NCI-H128 (cell line): ENCODE results near the gene AMOTL1.
"Not testable (repeated sequence)": the region's sequence is repeated elsewhere in the genome, so short reads cannot be mapped to it uniquely, and the experiment has no call there.

Source experiments
- DNase-seq: peaks from one replicate; lab custom pipeline; 2025; ENCODE audit not compliant: unreplicated experiment; lab: John Stamatoyannopoulos, UW

AMOTL1 gene

GRCh38 chr11:94849839-94850238 lies 81.7 kb downstream of the AMOTL1 start:
- no peak for DNase-seq

DNA sequence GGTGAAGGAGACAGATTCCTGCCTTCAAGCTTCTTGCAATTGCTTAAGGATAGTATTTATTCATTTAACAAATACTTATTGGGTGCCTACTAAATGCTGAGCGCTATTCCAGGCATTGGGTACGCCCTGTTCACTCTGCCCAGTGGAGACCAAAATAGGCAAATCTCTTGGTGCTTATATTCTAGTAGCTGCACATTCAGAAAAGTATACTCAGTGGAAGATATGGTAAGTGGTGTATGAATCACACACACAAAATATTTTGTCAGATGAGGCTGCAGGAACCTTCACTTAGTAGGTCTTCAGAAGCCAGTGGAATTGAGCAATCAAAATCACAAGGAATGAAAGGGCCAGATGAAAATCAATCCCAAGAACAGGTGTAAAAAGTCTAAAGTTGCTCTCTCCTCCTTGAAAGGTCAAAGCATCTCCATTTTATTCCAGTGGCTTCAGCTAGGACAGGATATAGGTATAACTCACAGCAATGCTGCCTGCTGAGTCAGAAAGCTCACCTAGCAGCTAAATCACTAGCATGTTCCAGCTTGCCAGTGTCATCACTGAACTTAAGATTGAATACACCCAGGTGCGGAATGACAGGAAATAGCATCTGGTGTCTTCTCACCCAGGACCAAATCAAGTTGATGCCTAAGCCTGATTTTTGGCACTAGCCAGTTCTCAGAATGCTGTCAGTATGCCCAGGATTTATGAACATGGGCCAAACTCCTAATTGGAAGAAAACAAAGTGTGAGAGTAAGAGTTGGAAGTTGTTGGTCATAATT lies 83.9 kb downstream of the AMOTL1 start:
- no peak for DNase-seq

- not testable (repeated sequence) for DNase-seq
Observed at GRCh38 chr11:94853288-94853687, 85.1 kb downstream of the AMOTL1 start.

GRCh38 chr11:94853836-94854235 lies 85.7 kb downstream of the AMOTL1 start:
- no peak for DNase-seq

DNA sequence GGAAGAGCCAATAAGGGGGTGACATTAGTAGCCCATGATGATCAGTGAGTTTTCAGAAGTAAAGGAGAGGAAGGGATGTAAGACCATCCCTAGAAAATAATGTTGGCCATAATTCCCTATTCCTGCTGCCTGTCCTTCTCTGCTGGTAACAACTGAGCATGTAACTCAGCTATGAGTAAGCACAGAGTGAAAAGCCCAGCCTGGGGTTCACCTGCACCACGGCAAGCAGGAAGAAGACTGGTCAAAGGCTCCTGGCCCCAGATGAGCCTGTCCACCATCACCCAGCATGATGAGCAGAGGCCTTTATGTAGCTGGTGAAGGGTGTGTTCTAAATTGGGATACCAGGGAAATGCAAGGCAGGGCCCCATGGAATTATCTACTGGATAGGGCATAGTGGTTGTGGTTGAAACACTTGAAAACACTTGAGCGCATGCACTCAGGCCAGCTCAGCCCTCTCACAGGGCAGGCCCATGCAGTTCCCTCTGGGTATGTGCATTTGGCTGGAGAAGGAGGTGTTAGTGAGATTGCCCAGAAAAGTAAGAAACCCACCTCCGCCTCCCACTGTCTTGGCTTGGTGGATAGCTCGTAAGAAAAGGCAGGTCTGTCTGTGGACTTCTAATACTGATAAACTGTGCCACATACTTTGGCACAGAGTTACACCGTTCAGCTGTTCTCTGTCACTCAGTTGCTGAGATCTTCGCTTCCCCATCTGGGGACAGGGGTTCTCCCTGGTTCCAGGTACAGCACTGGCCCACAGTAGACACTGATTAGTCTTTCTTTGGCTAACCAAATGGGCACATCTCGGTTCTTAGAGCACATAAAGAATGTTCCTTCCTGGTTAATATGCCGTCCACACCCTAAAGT lies 86.8 kb downstream of the AMOTL1 start:
- DNase-seq, result no peak

DNA sequence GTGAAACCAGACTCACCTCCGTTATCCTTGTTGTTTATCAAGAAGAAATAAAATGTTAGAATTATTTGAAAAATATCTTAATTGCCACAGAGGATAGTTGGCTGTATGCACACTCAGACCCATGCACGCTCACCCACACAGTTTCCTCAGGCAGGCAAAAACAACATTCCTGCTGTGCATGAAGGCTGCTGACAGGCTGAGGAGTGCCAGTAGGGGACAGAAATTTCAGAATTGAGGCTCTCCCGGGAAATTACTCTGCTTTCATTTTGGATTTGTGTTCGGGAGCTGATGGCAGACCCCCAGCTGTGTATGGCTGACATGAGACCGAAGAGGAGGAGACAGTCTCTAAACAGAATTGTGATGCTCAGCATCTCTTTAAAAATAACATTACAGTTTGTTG lies 87.5 kb downstream of the AMOTL1 start:
- no peak for DNase-seq

GRCh38 chr11:94856443-94856842 lies 88.3 kb downstream of the AMOTL1 start:
- no peak for DNase-seq

DNA sequence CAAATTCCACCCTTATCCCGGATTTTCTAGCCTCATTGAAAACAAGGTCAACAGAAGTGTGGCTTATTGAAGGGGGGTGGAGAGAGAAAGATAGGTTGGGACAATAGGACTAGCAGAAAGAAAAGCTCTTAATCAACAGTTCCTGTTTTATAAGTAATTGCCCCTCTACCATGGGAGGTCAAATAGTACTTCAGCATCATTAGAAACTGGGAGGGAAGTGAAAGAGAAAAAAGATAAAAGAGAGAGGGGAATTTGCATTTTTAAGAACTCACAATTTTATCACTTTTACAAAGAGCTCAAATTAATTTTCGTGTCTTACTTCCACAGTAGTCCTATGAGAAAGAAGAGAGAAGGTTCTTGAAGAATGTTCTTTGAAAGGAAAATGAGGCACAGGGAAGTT lies 89.2 kb downstream of the AMOTL1 start:
- DNase-seq, result no peak

DNA sequence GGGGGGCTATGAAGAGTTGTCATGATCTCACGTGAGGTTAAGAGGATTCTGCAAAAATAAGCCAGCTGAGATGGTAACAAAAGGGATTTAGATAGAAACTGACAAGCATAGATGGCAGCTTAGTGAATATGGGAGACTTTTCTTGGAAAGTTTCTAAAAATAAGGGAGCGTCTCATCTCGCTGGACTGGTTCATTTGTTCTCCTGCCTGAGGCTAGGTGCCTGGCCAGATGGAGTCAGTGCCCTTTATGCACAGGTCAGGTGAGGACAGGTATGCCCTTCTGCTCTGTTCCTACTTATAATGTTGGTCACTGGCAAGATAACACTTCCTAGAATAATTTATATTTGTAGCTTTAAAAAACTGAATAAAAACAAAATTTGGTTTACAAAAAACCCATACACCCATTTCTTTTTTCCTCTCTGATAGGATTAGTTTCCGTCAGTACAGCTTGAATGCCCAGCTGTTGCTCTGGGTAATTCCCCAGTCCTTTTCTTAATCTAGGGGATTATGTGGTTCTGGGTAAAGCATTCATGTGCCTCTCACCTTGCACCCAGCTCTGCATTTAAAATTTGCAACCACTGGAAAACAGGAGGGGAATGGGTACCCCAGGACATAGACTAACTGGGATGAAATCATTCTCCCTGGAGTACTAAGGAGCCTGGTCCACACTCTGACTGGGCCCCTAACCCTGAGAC lies 90.0 kb downstream of the AMOTL1 start:
- no peak for DNase-seq

DNA sequence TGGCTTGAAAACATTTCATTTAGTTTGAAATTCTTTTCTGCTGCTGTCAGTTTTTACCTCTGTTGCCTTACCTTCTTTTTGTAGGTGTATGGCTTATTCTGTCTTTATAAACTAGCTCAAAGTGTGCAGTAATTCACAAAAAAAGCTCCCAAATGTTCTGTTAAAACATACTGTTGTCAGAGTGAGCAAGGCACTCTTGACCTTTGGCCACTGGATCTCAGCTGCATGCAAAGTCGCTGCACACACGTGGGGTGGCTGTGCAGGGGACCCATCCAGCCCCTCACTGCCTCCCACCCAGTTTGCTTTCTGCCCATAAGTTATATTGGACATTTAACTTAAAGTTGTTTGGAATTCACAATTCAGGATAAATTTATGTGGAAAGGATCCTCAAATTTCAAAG lies 92.2 kb downstream of the AMOTL1 start:
- no peak for DNase-seq

DNA sequence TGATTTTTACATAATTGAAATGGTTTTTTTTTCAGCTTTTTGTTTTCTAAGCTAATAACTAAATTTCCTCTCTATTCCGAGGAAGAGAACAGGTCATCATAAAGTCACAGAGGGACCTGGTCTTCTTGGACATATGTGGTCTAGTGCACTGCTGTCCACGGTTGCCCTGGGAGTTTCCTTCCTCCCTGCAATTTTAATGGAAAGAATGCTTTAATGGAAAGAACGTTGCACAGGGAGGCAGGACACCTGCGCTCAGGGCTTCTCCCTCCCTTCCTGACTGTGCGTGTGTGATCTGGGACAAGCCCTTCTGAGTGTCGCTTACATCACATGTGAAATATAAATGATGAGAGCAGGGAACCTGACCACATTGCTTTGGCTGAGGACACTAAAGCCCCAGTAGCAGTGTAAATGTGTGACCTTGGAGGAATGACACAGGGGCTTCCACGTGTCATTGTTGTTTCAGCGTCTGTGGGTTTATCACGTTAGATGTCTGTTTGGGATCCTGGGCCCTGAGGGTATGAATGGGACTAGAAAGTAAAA lies 93.2 kb downstream of the AMOTL1 start:
- DNase-seq, result no peak

- no peak for DNase-seq
Observed at GRCh38 chr11:94862926-94863880, 95.0 kb downstream of the AMOTL1 start.

DNA sequence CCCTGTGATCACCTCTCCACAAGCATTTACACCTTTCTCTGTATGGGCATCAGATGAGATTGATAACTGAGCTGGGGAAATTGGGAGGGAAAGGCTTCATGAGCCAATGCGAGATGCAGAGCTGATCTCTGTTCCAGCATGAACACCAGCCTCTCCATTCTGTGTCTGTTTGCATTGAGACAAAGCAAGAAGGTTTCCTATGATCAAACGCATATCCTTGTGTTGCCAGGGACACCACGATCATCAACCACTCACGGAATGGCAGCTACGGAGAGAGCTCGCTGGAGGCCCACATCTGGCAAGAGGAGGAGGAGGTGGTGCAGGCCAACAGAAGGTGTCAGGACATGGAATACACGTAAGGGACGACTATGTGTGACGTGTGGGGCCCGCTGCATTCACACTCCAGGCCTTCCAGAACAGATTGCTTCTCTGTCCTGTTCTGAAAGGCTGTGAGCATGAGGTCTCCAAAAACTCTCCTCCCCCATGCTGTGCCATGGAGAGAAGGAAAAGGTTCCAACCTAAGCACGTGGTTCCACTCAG lies 96.4 kb downstream of the AMOTL1 start:
- no peak for DNase-seq

- DNase-seq, result no peak
Observed at GRCh38 chr11:94866231-94866822, 98.2 kb downstream of the AMOTL1 start.

DNA sequence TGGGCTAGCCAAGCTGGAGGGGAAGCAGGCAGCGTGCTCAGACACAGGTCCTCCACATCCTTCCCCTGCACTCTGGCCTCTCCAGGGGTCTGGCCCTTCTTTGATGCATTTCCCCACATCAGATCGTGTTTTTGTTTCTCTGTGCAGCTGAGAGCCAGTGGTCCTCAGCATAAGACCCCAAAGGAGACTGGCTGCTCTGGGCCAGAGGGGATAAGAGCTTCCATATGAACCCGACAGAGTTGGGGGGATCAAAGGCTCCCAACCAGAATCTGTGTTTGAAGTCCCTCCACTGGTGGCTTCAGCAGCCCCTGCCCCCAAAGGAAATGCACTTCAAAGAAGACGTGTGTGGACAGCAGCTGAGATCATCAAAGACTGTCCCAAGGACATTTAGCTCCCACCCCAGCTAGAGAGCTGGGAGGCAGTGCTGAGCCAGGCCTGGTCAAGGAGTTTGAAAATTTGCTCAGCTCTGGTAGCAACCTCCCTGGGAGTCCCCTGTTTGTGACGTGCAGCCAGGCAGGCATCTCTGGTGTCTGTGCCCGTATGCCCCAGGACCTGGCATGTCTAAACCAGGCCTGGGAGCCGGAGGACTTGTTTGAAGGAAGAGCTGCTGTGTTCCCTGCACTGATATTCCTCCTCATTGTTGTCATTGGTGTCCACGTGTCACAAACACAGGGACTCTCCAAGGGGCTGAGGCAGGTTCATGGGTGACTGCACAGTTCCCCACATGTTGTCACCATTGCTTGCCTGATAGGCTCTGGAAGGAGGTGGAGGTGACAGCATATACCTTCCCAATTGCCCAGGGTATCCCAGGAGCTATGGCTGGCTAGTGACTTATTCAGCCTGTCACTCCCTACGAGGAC lies 99.0 kb downstream of the AMOTL1 start:
- DNase-seq, result no peak

DNA sequence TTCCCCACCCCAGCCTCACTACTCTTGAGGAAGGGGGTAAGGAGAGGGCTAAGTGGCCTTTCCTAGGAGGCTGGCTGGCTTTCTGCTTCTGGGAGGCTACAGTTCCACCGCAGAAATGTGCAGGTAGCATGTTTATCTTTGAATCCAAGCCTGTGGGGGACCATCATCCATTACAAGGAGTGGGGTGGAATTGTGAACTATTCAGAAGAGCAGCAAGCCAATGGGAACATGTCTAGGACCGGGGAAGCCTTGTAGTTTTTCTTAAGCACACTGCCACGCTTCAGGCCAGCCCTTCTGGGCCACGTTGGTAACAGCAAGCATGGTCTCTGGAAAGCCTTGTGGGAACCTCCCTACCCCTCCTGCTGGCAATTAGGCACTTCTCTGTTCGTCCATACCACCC lies 100.3 kb downstream of the AMOTL1 start:
- no peak for DNase-seq

GRCh38 chr11:94869186-94869585 lies 101.0 kb downstream of the AMOTL1 start:
- DNase-seq, result no peak

DNA sequence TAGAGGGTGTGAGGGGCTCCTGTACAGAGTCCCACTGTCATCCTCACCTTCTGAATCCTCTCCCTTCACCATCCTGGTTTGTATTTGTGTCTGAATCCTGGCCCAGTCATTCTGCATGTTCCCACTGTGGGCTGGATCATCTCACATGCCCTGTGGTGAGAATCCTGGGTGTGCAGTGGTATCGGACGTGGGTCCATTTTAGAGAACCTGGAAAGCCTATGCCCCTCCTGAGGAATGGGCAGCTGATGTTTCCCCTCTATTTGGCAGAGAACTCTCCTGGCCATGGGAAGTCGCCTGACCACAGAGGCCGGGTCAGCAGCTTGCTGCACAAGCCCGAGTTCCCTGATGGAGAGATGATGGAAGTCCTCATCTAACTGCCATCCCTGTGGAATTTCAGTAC lies 102.3 kb downstream of the AMOTL1 start:
- no peak for DNase-seq
